Activated CD4-positive, CD25-positive, alpha-beta regulatory T cell treated with anti-CD3 and anti-CD28 coated beads, Interleukin-2, amount 50 U/mL, for 16 hours (primary cell): Measurements from ENCODE around the gene MAFF.
"Not testable (repeated sequence)": the region's sequence is repeated elsewhere in the genome, so short reads cannot be mapped to it uniquely, and the experiment has no call there.

Experiments used
- DNase-seq: peaks from one replicate; pipeline ENCODE4 v3.0.0-alpha.2; 2020; ENCODE audit warnings: low read depth, low spot score

MAFF gene

GRCh38 chr22:38223289-38223960, 21.6 kb downstream of the MAFF start:
- DNase-seq: no peak

GRCh38 chr22:38226853-38227649, 25.3 kb downstream of the MAFF start:
- DNase-seq: no peak

GRCh38 chr22:38228326-38228872, 26.6 kb downstream of the MAFF start:
- no peak for DNase-seq

- DNase-seq: no peak
These were observed 27.3 kb downstream of the MAFF start for GRCh38 chr22:38228873-38229740.

- no peak for DNase-seq
These were observed 28.5 kb downstream of the MAFF start for GRCh38 chr22:38230108-38230825.

GRCh38 chr22:38230916-38231315, 29.1 kb downstream of the MAFF start:
- DNase-seq: no peak

GRCh38 chr22:38232196-38232595, 30.4 kb downstream of the MAFF start:
- no peak for DNase-seq

- DNase-seq: no peak
These were observed 31.6 kb downstream of the MAFF start for GRCh38 chr22:38233427-38233826.

- DNase-seq: not testable (repeated sequence)
These were observed 32.1 kb downstream of the MAFF start for GRCh38 chr22:38233856-38234255.

GRCh38 chr22:38235240-38235850, 33.6 kb downstream of the MAFF start:
- no peak for DNase-seq

- DNase-seq: no peak
These were observed 35.0 kb downstream of the MAFF start for GRCh38 chr22:38236786-38237185.

- no peak for DNase-seq
These were observed 36.8 kb downstream of the MAFF start for GRCh38 chr22:38238519-38239071.

- no peak for DNase-seq
These were observed 37.4 kb downstream of the MAFF start for GRCh38 chr22:38239101-38239761.

- no peak for DNase-seq
These were observed 39.0 kb downstream of the MAFF start for GRCh38 chr22:38240734-38241252.

- DNase-seq: no peak
These were observed 41.4 kb downstream of the MAFF start for GRCh38 chr22:38243007-38243765.

- DNase-seq: no peak
These were observed 42.3 kb downstream of the MAFF start for GRCh38 chr22:38244106-38244505.

GRCh38 chr22:38246046-38246658, 44.4 kb downstream of the MAFF start:
- no peak for DNase-seq

GRCh38 chr22:38246692-38247091, 44.9 kb downstream of the MAFF start:
- DNase-seq: no peak

- no peak for DNase-seq
These were observed 45.9 kb downstream of the MAFF start for GRCh38 chr22:38247713-38248112.
